ENCODE results near the gene IMPDH1.
A peak's percentile ranks its signal among the peaks of the same experiment; 100 is the strongest.

Gene IMPDH1

GRCh38 chr7:128359939-128360338, 49.8 kb downstream of the IMPDH1 start:
- no peak for DNase-seq (ENCODE audit: low spot score)

DNA sequence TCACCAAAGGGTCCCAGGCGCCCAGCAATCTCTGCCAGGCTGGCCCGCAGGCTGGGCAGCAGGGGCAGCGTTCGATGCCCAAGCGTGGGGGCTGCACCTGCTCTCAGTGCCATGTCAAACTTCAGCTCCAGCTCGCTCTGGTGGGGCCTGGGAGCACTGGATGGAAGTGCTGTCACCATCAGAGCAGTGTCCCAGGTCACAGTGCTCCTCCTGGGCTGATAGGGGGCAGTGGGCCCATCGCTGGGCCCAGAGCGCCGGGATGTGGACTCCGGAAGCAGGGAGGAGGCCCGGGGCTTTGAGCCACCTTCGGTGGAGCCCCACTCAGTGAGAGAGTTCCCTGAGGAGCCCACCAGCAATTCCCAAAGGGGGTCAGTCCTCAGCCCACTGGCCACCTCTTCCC, 50.4 kb downstream of the IMPDH1 start:
- DNase-seq (ENCODE audit: low spot score) = no peak

- DNase-seq (ENCODE audit: low spot score) = no peak
Observed at GRCh38 chr7:128358233-128358632, 51.5 kb downstream of the IMPDH1 start.

DNA sequence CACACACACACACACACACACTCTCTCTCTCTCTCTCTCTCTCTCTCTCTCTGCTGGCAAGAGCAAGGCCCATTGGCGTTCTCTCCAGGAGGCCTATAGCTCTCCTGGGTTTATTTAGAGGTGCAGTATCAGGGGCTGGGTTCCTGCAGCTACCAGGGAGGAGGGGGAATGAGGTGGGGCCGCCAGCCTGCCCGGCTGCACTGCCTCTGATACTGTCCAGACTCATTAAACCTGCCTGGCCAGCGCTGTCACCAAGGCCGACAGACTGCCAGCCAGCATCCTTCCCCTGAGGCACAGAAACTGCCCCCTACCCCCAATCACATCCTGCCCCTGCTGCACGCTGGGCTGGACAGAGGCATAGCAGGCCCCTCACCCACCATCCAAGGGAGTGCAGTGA, 52.6 kb downstream of the IMPDH1 start:
- DNase-seq (ENCODE audit: low spot score) = no peak

DNA sequence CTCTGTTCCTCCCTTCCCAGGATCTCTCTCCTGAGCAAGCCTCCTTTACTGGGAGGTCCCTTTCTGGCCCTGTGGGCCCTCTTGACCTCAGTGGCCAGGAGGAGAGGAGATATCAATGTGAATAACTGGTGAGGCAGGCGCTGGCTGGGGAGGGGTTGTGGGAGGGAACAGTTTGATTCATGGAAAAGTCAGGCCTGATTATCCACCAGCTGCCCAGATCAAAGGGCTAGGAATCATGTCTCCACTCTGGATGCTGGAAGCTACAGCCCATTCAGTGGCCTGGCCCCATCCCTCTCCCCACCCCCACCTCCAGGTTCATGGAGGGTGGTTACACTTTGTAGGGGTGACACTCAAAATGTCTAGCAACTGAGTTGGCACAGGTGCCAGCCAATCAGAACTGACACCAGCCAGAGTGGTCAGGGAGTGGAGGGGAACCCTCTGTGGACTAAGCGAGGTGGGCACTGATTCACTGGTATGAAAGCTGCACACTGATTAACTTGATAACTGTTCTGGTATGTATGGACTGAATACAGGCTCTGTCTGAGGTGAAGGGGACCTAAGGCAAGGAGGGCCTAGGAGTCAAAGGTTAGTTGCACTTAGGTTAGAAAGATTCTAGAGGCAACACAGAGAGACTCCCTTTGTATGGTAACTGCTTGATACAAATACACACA, 53.1 kb downstream of the IMPDH1 start:
- DNase-seq (ENCODE audit: low spot score) = no peak

DNA sequence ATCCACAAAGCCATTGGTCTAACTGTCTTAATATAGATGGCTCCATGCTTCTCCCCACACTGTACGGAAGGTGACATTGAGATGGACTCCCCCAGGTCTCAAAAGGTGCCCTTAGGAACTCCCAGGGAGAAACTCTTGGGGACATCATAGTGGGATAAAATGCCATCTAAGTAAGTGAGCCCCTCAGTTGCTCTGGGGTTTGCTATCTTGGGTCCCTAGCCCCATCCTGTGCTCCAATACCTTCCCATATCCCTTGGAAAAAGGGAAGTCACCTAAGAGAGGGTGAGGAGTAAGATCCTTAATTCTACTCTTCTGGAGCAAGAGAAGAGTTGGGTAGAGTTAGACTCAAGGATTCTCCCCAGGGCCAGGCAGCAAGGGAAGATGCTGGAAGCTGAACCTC, 56.2 kb downstream of the IMPDH1 start:
- DNase-seq (ENCODE audit: low spot score) = no peak

DNA sequence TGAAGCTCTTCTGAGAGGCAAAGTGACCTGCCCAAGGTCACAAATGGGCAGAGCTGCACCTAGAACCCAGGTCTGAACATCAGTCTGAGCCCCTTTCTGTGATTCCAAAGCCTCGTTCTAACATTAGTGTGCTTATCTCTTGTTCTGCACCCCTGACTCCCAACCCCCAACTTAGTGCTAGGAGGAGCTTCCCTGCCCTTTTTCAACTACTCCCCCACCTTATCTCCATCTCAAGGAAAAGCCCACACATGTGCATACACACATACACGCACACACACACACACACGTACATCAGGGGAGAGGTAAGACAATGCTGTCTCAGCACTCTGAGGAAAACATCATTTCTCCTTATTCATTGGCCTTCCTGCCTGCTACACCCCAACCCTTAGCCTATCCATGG, 56.6 kb downstream of the IMPDH1 start:
- DNase-seq (ENCODE audit: low spot score) = no peak

DNA sequence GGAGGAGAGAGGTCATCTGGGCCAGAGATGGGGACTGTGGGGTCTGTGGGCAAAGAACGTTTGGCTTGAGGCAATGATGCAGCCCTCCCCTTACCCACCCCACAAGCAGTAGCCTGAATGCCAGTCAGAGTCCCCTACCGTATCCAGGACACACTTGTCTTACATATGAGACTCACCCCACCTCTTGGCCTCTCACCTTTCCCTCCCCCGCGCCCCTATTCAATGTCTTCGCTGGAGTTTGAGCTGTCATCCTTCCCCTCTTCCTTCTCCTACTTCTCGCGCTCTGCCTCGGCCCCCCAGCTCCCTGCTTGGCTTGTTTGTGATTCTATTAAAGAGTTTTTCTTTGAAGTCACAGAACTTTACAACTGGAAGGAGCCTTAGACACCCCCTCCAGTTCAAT, 57.1 kb downstream of the IMPDH1 start:
- no peak for DNase-seq (ENCODE audit: low spot score)

GRCh38 chr7:128352153-128352537, 57.6 kb downstream of the IMPDH1 start:
- DNase-seq (ENCODE audit: low spot score) = no peak

DNA sequence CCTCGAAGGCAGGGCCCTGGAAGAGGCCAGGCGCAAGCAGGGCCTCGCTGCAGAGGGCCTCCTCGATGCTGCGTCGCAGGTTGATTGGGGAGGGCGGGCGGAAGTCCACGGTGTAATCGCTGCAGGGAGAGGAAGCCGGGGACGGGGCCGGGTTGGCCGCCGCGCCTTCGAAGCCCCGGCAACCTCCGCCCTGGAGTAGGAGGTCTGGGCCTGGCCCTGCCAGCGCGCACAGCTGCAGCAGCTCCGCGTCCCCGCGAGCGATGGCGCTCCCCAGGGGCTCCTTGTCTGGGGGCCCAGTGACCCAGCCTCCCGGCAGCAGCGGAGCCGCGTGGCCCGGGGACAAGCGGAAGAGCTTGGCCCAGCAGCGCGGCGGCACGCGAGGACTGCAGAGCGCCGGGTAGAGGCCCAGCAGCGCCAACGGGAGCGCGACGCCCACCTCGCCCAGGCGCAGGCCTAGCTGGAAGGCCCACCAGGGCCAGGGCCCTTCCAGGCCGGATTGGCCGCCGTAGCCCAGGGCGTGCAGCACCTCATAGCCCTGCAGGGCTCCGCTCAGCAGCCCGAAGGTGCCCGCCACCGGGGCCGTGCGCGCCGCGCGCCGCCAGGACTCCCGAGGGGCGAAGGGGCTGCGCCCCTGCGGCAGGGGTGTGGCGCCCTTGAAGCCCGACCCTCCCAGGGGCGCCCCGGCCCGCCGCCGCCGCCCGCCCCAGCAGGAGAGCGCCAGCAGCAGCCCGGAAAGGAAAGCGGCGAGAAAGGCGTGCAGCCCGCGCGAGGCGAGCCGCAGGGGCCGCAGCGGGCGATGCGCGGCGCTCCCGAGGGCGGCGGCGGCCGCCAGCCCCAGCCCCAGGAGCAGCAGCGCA, 58.3 kb downstream of the IMPDH1 start:
- no peak for DNase-seq (ENCODE audit: low spot score)

GRCh38 chr7:128350708-128351295, 59.0 kb downstream of the IMPDH1 start:
- no peak for DNase-seq (ENCODE audit: low spot score)

- no peak for DNase-seq (ENCODE audit: low spot score)
Observed at GRCh38 chr7:128349466-128349825, 60.3 kb downstream of the IMPDH1 start.

DNA sequence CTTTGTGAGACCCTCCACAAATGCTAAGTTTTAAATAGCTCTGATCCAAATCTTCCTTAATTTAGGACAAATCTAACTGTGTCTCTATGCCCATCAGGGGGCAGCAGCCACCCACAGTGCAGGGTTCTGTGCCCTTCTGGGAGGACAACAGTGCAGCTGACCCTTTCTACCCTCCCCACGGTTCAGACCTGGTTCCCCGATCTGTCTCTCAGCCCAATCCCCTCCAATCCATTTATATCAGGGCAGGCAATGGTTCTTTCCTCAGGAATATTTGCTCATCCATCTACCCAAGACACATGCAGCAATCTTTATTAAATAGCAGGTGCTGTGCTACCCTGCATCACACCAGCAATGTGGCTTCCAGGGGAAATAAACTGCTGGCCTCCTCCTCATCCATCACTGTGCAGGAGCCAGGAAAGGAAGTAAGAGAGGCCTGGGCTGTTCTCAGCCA, 62.1 kb downstream of the IMPDH1 start:
- peak; percentile 72 for DNase-seq (ENCODE audit: low spot score)

DNA sequence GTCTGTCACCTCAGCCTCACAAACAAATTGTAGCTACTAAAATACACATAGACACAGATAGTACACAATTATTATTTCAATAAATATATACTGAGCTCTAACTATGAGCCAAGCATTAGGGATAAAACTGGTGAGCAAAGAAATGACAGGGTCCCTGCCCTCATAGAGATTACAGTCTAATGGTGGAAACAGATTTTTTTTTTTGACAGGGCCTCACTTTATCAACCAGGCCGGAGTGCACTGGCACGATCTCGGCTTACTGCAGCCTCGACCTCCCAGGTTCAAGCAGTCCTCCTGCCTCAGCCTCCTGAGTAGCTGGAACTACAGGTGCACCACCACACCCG, 65.4 kb downstream of the IMPDH1 start:
- DNase-seq (ENCODE audit: low spot score) = no peak

GRCh38 chr7:128343554-128344430, 66.0 kb downstream of the IMPDH1 start, which contains the start of gene RBM28:
Gene RBM28 (minus strand): TSS chr7:128343908. CDS start chr7:128343793, 115 bp downstream.
- peak; percentile 92 for DNase-seq (ENCODE audit: low spot score)

Data from D341Med (cell line).